H1 (cell line): ENCODE data around the gene INIP.

Source experiments
- JUND ChIP-seq: IDR thresholded peaks from 2 replicates; pipeline ENCODE4 v1.6.1; 2011; ENCODE audit warnings: mild to moderate bottlenecking, improper control_type of control experiment, low read length
- POLR2A ChIP-seq, 2 experiments: IDR thresholded peaks; 1 replicate in 1 of 2; 2 replicates in 1 of 2; pipeline ENCODE4 v1.6.1; 2011; ENCODE audit warnings: low read depth in 2 of 2, low read length in 2 of 2, mild to moderate bottlenecking in 2 of 2; ENCODE audit errors: control extremely low read depth in 1 of 2
- POLR2AphosphoS5 ChIP-seq: IDR thresholded peaks from 2 replicates; pipeline ENCODE4 v1.6.1; 2011; ENCODE audit warnings: low read depth, low read length
- POU5F1 ChIP-seq: IDR thresholded peaks from 2 replicates; pipeline ENCODE4 v1.6.1; 2011; ENCODE audit warnings: low read depth, mild to moderate bottlenecking, low read length, moderate library complexity
- RFX5 ChIP-seq: IDR thresholded peaks from 2 replicates; pipeline ENCODE4 v1.6.1; 2011; ENCODE audit warnings: low read depth, low read length, improper control_type of control experiment, borderline replicate concordance
- TAF1 ChIP-seq: IDR thresholded peaks from 2 replicates; pipeline ENCODE4 v1.6.1; 2011; ENCODE audit warnings: mild to moderate bottlenecking, low read depth, low read length
- TF ChIP-seq, protein P1 (sequence below), 3 experiments: IDR thresholded peaks; 1 replicate in 2 of 3; 2 replicates in 1 of 3; pipeline versions ENCODE4 v1.5.1 to v1.6.1; 2011; ENCODE audit warnings: low read length in 3 of 3, mild to moderate bottlenecking in 3 of 3, inconsistent platforms in 2 of 3, low read depth in 1 of 3, moderate library complexity in 1 of 3; ENCODE audit not compliant: insufficient read depth in 1 of 3; ENCODE audit errors: control extremely low read depth in 1 of 3

- TF ChIP-seq POLR2A (IDR thresholded peaks at IDR 0.05; ENCODE audit: control extremely low read depth in 1 of 2, low read depth in 2 of 2, low read length in 2 of 2), result no peak
- TF ChIP-seq TAF1, result no peak
- TF ChIP-seq RFX5, result no peak
- TF ChIP-seq POU5F1, result no peak
- TF ChIP-seq POLR2AphosphoS5, result no peak
- TF ChIP-seq, protein P1, sequence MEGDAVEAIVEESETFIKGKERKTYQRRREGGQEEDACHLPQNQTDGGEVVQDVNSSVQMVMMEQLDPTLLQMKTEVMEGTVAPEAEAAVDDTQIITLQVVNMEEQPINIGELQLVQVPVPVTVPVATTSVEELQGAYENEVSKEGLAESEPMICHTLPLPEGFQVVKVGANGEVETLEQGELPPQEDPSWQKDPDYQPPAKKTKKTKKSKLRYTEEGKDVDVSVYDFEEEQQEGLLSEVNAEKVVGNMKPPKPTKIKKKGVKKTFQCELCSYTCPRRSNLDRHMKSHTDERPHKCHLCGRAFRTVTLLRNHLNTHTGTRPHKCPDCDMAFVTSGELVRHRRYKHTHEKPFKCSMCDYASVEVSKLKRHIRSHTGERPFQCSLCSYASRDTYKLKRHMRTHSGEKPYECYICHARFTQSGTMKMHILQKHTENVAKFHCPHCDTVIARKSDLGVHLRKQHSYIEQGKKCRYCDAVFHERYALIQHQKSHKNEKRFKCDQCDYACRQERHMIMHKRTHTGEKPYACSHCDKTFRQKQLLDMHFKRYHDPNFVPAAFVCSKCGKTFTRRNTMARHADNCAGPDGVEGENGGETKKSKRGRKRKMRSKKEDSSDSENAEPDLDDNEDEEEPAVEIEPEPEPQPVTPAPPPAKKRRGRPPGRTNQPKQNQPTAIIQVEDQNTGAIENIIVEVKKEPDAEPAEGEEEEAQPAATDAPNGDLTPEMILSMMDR (IDR thresholded peaks at IDR 0.05; ENCODE audit: control extremely low read depth in 1 of 3, insufficient read depth in 1 of 3, low read depth in 1 of 3, low read length in 3 of 3), result no peak
- no peak for TF ChIP-seq JUND
Measured at GRCh38 chr9:112719696-112720095, 1.8 kb upstream of the INIP start.
